Osteoblast (primary cell): ENCODE results near the gene GOT1. TPM values are rescaled to one million over a fixed set of nuclear protein-coding genes. Genes with fewer than 3 reads are reported as not detected.

Source experiments
- DNase-seq: peaks from one replicate; pipeline ENCODE4 v3.0.0; 2011; ENCODE audit warnings: low spot score, mixed read lengths; ENCODE audit not compliant: insufficient read length; ENCODE audit errors: missing footprints
- H2AFZ ChIP-seq: 2 replicates; pipeline ENCODE4 v1.6.0; 2011; ENCODE audit warnings: mild to moderate bottlenecking, low read length
- H3K27ac ChIP-seq: 2 replicates; pipeline ENCODE4 v1.5.1; 2011; ENCODE audit warnings: mild to moderate bottlenecking, low read depth, low read length, moderate library complexity
- H3K27me3 ChIP-seq: 2 replicates; pipeline ENCODE4 v1.6.0; 2012; ENCODE audit warnings: mild to moderate bottlenecking, control low read depth, inconsistent platforms, low read length, moderate library complexity; ENCODE audit not compliant: insufficient read depth
- H3K36me3 ChIP-seq: 2 replicates; pipeline ENCODE4 v1.5.1; 2011; ENCODE audit warnings: mild to moderate bottlenecking, low read length, control low read depth, moderate library complexity; ENCODE audit not compliant: insufficient read depth
- H3K4me1 ChIP-seq: 2 replicates; pipeline ENCODE4 v1.5.1; 2011; ENCODE audit warnings: mild to moderate bottlenecking, low read length, control low read depth, moderate library complexity; ENCODE audit not compliant: insufficient read depth
- H3K4me2 ChIP-seq: 2 replicates; pipeline ENCODE4 v1.6.0; 2011; ENCODE audit warnings: mild to moderate bottlenecking, low read length; ENCODE audit not compliant: insufficient read depth
- H3K4me3 ChIP-seq: fragments of 200-600 bp; sonication (generic); 3 replicates; pipeline ENCODE4 v1.5.1; 2012; ENCODE audit warnings: mild to moderate bottlenecking, low read length, inconsistent platforms; ENCODE audit not compliant: insufficient read depth
- H3K79me2 ChIP-seq: 2 replicates; pipeline ENCODE4 v1.6.0; 2012; ENCODE audit warnings: mild to moderate bottlenecking, low read length, control low read depth, inconsistent platforms; ENCODE audit not compliant: insufficient read depth
- H3K9me3 ChIP-seq: 2 replicates; pipeline ENCODE4 v1.5.1; 2011; ENCODE audit warnings: low read depth, low read length, control low read depth
- H4K20me1 ChIP-seq: 2 replicates; pipeline ENCODE4 v1.6.0; 2012; ENCODE audit warnings: mild to moderate bottlenecking, low read length, control low read depth; ENCODE audit not compliant: insufficient read depth
- total RNA-seq: library from RNA; depleted of rRNA; stranded (reverse); fragments of >200 nt; gene quantifications from 2 replicates; pipeline ENCODE4 v1.2.3, GENCODE V29; 2012
- TF ChIP-seq, protein P1 (sequence below): IDR thresholded peaks from 2 replicates; pipeline ENCODE4 v1.5.1; 2011; ENCODE audit warnings: mild to moderate bottlenecking, low read depth, low read length, moderate library complexity; ENCODE audit errors: extremely low read depth

Gene GOT1
- total RNA-seq, 1 donor = 42.7 TPM

DNA sequence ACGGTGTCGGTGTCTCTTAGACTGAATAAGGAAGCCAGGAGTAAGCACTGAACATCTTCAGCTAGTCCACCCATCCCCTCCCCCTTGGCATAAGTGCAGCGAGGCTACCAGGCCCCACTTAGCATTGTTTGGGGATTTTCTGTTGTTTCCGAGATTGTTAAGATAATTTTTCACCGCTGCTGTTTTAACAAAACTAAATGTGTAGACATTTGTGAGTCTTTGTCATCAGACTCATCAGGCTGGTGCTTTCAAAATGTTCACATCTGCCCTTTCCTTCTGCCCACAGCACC is 21.0 kb upstream of the GOT1 start:
- DNase-seq = no peak
- Histone ChIP-seq H3K36me3 (no peaks in the 10 kb centered on the region), H3K27ac (no peak overlapping the region), H3K9me3 (no peaks in the 10 kb centered on the region), H3K27me3 (peaks cover 64% of the 10 kb centered on the region), H3K4me2 (no peak overlapping the region), H3K4me1 (no peaks in the 10 kb centered on the region), H4K20me1 (no peaks in the 10 kb centered on the region), H3K79me2 (no peaks in the 10 kb centered on the region), H2AFZ (no peak overlapping the region), H3K4me3 (no peak overlapping the region)
- TF ChIP-seq, protein P1, sequence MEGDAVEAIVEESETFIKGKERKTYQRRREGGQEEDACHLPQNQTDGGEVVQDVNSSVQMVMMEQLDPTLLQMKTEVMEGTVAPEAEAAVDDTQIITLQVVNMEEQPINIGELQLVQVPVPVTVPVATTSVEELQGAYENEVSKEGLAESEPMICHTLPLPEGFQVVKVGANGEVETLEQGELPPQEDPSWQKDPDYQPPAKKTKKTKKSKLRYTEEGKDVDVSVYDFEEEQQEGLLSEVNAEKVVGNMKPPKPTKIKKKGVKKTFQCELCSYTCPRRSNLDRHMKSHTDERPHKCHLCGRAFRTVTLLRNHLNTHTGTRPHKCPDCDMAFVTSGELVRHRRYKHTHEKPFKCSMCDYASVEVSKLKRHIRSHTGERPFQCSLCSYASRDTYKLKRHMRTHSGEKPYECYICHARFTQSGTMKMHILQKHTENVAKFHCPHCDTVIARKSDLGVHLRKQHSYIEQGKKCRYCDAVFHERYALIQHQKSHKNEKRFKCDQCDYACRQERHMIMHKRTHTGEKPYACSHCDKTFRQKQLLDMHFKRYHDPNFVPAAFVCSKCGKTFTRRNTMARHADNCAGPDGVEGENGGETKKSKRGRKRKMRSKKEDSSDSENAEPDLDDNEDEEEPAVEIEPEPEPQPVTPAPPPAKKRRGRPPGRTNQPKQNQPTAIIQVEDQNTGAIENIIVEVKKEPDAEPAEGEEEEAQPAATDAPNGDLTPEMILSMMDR = no peak

- TF ChIP-seq, protein P1 = no peak
- Histone ChIP-seq H3K4me2 (no peak overlapping the region), H4K20me1 (no peaks in the 10 kb centered on the region), H3K27ac (no peak overlapping the region), H2AFZ (no peak overlapping the region), H3K9me3 (no peaks in the 10 kb centered on the region), H3K4me3 (no peak overlapping the region), H3K79me2 (no peaks in the 10 kb centered on the region), H3K36me3 (no peaks in the 10 kb centered on the region), H3K4me1 (no peaks in the 10 kb centered on the region), H3K27me3 (peaks cover 69% of the 10 kb centered on the region)
- no peak for DNase-seq
These were observed 20.4 kb upstream of the GOT1 start for GRCh38 chr10:99450624-99451498.

- DNase-seq = no peak
- TF ChIP-seq, protein P1 = no peak
- H3K4me2 ChIP-seq = no peak overlapping the region
These were observed 19.7 kb upstream of the GOT1 start for GRCh38 chr10:99450156-99450555.

GRCh38 chr10:99449023-99449422 is 18.6 kb upstream of the GOT1 start:
- Histone ChIP-seq H3K4me2 (no peak overlapping the region), H3K4me1 (no peaks in the 10 kb centered on the region), H3K9me3 (no peaks in the 10 kb centered on the region), H3K4me3 (no peak overlapping the region), H3K79me2 (no peaks in the 10 kb centered on the region), H3K27me3 (peaks cover 72% of the 10 kb centered on the region), H4K20me1 (no peaks in the 10 kb centered on the region), H3K27ac (no peak overlapping the region), H2AFZ (no peak overlapping the region), H3K36me3 (no peaks in the 10 kb centered on the region)
- no peak for DNase-seq
- TF ChIP-seq, protein P1 = no peak

More at GRCh38 chr10:99450156-99450555, 19.7 kb upstream of the GOT1 start:
- Histone ChIP-seq H4K20me1 (no peaks in the 10 kb centered on the region), H3K4me3 (no peak overlapping the region), H3K4me1 (no peaks in the 10 kb centered on the region), H2AFZ (no peak overlapping the region), H3K36me3 (no peaks in the 10 kb centered on the region), H3K79me2 (no peaks in the 10 kb centered on the region), H3K27ac (no peak overlapping the region), H3K27me3 (peaks cover 71% of the 10 kb centered on the region), H3K9me3 (no peaks in the 10 kb centered on the region)
